Measurements from ENCODE around the gene SLC35C1.
A peak's percentile ranks its signal among the peaks of the same experiment; 100 is the strongest.
"Not testable (repeated sequence)": the region's sequence is repeated elsewhere in the genome, so short reads cannot be mapped to it uniquely, and the experiment has no call there.

Gene SLC35C1

DNA sequence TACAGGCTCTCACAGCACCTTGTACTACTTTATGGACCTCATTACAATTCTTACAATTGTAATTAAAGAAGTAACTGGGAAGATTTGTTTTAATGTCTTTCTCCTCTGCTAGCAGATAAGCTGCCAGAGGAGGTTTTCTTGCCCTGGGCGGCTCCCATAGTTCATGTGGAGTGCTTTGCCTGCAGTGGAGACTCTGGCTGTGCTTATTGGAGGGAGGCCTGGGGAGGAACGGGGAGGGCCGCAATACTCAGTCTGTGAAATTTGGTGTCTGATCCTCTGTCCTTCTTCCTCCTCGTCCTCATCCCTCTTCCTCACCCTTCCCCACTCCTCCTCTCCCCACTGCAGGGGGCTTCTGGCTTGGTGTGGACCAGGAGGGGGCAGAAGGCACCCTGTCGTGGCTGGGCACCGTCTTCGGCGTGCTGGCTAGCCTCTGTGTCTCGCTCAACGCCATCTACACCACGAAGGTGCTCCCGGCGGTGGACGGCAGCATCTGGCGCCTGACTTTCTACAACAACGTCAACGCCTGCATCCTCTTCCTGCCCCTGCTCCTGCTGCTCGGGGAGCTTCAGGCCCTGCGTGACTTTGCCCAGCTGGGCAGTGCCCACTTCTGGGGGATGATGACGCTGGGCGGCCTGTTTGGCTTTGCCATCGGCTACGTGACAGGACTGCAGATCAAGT lies 5.6 kb downstream of the SLC35C1 start:
- no peak for DNase-seq

DNA sequence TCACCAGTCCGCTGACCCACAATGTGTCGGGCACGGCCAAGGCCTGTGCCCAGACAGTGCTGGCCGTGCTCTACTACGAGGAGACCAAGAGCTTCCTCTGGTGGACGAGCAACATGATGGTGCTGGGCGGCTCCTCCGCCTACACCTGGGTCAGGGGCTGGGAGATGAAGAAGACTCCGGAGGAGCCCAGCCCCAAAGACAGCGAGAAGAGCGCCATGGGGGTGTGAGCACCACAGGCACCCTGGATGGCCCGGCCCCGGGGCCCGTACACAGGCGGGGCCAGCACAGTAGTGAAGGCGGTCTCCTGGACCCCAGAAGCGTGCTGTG lies 6.1 kb downstream of the SLC35C1 start:
- no peak for DNase-seq

DNA sequence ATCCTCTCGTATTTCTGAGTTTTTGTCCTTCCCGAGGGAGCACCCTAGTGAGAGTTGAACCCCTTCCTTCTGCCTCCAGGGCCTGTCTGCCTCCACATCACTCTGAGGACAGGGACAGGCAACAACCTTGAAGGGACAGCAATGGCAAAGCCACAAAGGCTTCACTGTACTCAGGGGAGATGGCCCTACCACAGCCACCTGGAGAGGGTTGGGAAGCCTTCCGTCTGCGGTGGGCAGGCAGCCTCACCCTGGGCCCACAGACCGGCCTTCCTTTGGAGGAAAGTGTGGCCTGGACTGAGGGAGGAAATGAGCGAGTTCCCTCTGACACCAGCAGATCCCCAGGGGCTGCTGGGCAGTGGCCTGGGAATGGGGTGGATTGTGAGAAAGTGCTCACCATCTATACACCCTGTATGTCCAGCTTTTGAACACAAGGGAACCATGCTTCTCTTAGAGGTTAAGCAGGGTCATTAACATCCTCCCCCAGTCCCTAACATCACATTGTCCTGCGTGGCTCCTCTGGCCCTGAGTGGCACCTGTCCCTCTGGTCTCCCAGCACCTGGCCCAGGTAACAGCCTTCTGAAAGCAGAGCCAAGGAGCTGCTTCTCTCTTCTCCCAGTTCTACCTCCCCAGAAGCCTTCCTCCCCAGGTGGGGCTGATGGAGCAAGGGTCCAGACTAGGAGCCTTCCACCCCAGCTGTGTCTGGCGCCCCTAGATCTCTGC lies 6.8 kb downstream of the SLC35C1 start:
- DNase-seq = no peak

DNA sequence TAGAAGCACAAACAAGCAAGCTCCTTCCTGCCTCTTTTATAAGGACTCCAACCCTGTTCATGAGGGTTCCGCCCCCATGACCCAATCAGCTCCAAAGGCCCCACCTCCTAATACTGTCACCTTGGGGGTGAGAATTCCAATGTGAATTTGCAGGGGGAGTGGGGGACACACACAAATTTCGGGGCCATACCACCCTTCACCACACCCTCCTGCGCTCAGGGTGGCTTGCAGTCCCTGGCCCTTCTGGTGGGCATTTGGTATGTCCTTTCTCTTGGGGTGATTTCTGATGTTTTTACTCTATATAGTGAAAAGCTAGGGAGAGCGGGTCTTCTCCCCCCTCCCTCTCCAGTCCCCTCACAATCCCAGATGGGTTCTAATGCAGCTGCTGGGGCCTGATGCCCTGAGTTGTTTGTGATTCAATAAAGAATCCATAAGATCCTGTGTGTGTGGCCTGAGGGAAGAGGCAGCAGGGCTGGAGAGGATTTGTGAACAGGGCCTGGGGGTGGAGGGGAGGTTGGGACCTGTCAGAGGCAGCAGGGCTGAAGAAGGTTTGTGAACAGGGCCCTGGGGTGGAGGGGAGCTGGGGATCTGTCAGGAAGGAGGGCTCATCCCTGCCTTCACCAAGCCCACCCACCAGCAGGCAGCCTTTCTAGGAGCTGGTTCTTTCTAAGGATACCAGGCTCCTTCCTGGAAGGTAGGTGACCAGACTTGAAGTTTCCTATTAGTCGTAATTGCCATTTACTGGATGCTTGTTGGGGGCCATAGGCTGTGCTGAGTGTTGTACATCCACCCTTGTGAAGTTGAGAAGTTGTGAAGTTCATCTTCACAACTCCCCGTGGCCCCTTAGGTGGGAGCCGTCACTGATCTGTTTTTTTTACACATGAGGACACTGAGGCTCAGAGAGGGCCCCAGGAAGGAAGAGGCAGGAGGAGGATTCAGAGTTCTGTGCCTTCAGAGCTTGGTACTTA lies 7.9 kb downstream of the SLC35C1 start:
- DNase-seq = no peak

DNA sequence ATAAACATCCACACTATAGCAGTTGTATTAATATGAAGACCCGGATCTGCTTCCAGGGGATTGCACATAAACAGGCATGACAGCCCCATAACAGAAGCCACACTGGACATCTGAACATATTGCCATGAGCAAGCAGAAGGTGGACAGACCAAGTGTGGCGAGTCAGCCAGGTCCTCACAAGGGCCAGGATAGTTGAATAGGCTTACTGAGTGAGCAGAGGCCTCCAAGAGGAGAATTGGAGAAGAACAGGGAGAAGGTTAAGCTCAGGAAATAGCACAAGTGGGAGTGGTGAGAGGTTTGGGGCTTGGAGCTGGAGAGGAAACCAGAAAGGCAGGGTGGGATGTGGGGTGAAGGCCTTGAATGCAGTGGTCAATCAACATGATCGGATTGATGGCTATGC lies 10.8 kb downstream of the SLC35C1 start:
- no peak for DNase-seq

DNA sequence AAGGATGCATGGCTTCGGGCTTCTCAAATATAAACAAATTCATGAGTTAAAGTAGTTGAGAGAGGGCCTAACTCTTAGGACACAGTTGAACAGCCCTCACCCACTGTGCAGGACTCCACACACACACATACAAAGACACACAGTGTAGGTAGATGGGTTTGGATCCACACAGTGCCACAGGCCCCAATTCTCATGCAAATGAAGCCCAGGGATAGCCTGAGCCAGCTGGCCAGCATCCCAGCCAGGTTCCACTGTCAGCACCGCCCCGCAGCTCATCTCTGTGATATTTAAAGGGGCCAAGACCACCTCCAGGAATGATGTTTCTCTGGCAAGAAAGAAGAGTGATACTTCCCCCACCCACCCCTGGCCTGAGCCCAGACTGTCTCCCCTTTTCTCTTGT lies 11.7 kb downstream of the SLC35C1 start:
- no peak for DNase-seq

DNA sequence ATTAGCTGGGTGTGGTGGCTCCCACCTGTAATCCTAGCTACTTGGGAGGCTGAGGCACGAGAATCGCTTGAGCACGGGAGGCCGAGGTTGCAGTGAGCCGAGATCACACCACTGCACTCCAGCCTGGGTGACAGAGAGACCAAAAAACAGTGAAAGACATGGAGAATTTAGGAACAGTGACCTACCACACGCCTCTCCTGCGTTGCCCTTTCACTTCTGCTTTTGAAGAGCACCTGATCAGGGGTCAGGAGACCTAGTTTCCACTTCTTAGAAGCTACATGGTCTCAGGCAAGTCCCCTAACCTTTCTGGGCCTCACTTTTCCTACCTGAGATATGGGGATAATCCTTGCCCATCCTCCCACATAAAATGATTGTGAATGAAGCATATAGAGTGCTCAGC lies 12.2 kb downstream of the SLC35C1 start:
- DNase-seq = no peak

DNA sequence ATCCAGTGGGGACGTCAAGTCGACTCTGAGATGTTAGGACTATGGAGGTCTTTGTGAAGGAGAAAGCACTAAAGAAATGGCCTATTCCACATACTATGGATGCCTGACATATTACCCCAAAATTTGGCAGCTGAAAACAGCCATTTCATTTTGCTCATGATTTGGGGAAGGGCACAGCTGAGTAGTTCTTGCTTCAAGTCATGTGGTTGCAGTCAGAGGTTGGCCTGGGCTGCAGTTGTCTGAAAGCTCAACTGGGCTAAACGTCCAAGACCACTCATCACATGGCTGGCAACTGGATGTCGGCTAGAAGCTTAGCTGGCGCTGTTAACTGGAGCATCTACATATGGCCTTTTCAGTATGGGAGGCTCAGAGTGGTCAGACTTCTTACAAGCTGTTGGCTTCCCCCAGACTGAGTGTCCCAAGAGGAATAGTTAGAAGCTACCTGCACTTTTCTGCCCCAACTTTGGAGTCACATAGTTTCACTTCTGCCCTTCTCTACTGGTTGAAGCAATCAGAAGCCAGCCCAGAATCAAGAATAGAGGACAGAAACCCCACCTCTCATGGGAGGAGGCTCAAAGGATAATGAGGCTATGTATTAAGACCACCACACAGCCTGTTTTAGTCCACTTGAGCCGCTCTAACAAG lies 14.1 kb downstream of the SLC35C1 start:
- no peak for DNase-seq

DNA sequence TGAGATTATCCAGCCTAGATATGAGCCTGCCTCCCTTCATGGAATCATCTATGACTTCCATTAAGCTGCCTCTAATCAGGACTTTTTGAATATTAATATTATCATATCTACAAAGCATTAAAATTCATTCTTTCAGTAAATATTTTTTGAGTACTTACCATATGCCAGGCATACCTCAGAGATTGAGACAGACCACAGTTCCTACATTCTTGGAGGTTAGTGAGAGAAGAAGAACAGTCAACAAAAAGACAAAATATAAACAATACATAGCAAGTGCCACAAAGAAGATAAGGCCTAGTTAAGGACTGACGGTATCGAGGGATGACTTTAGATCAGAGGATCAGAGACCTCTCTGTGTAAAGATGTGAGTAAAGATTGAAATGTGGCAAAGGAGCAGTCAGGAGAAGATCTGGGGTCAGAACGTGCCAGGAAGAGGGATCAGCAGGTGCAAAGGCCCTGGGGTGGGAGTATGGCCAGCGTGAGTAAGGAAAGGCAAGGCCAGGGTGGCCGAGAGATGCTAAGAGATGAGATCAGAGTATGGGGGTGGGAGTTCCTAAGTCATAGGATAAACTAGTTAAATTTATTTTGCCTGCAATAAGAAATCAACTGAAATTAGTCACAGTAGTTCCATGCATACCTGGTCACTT lies 15.4 kb downstream of the SLC35C1 start:
- DNase-seq = no peak

DNA sequence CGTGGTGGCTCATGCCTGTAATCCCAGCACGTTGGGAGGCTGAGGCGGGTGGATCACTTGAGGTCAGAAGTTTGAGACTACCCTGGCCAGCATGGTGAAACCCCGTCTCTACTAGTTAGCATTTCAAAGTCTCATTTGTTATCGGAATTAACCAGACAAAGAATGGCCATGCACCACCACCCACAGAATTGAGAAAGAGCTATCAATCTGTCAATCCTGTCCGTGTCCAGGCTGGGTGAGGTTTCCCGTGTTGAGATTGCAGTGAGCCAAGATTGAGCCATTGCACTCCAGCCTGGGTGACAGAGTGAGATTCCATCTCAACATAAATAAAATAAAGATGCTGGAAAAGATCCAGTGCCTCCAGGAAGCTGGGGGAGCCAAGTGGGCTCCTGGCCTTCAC lies 21.5 kb downstream of the SLC35C1 start:
- DNase-seq = not testable (repeated sequence)

DNA sequence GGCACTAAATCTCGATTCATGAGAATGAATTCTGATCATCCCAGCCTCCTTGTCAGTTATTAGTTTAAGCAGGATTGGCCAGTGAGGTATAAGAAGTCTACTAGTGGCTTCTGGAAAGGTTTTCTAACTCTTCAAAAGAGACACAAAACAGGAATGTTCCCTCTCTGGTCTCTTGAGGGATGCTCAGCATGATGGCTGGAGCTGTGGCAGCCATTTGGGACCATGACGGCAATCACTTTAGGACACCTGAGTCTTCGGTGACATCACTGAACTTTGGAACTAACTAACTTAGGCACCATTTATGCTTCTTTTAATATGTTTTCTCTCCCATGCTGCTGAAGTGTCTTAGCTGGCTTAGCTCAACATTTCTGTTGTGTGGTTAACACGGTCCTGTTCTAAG lies 22.2 kb downstream of the SLC35C1 start:
- no peak for DNase-seq

DNA sequence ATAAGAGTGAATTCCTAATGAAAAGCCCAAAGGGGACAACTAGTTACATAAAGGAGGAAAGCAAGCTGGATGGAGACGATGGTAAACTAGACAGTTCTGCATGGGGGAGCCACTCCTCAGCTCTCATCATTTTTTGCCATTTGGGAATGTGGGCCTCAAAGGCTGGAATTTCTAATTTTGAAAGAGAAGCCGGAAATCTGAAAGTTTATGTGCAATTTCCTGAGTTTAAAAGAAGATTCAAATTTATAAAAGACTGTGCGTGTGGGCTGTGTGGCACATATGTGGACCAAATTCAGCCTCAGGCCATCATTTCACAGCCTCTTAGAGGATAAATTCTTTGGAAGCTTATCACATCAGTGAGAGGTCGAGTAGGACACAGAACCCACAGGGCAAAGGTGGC lies 24.0 kb downstream of the SLC35C1 start:
- no peak for DNase-seq

DNA sequence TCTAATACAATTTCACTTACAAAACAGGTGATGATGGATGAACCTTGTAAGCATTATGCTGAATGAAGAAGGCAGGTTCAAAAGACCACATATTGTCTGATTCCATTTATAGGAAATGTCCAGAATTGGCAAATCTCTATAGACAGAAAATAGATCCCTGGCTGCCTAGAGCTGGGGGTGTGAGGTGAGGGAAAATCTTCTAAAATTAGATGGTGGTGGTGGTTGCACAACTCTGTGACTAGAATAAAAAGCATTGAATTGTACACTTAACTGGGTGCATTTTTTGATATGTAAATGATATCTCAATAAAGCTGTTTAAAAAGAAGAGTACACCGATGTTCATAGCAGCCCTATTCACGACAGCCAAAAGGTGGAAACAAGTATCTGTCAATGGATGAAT lies 25.6 kb downstream of the SLC35C1 start:
- no peak for DNase-seq

DNA sequence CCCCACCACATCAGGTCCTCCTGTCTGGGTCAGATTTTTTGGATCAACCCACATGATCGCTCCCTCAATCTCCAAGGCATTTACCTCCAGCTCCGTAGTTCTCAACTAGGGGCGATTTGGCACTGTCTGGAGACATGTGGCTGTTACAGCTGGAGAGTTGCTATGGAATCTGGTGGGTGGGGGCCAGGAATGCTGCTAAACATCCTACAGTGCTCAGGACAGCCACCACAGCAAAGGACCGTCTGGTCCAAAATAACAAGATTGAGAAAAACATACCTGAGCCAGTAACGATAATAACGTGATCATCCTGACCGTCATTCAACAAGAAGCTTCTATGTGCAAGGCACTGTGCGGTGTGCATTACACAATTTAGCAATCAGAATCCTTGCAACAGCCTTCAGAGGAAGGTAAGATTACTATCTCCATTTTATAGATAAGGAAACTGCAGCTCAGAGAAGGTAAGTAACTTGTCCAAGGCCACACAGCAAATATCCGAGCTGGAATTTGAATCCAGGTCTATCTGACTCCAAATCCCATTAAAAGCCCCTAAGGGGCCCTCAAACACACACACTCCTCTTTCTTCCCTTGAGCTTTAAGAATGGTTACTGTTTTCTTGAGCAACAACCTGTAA lies 28.0 kb downstream of the SLC35C1 start:
- DNase-seq = no peak

DNA sequence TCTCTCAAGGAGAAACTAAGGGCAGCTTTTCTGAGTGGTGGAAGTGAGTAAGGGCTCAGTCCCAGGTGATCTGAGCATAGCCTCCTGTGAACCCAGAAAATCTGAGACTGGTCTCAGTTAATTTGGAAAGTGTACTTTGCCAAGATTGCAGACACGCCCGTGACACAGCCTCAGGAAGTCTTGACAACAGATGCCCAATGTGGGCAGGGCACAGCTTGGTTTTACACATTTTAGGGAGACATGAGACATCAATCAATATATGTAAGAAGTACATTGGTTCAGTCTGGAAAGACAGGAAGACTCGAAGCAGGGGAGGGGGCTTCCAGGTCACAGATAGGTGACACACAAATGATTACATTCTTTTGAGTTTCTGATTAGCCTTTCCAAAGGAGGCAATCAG lies 28.8 kb downstream of the SLC35C1 start:
- DNase-seq = no peak

DNA sequence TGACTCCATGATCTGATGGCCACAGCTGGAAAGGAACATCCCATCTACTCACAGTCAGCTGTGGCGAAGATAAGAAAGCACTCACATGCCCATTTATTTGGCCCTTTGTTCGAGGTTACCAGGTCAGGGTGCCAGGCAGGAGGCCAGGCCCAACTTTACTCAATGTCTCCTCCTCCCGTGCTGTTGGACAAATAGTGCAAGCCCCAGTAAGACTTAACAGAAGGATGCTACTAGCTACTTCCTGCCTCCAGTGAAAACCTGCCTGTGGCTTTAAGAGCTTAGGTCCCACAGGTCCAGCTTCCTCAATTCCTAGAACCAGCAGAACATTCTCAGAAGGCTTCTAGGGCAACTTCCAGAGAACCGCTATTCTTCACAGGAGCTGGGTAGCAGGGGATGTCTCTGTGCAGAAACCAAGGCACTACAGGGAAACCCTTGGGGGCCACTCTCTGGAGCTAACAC lies 29.4 kb downstream of the SLC35C1 start:
- DNase-seq = no peak

DNA sequence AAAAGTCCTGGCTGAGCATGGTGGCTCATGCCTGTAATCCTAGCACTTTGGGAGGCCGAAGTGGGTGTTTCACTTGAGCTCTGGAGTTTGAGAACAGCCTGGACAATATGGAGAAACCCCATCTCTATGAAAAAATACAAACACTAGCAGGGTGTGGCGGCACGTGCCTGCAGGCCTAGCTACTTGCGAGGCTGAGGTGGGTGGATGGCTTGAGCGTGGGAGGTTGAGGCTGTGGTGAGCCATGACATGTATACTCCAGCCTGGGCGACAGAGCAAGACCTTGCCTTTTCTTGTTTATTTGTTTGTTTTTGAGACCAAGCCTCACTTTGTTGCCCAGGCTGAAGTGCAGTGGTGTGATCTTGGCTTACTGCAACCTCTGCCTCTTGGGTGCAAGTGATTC lies 34.3 kb downstream of the SLC35C1 start:
- no peak for DNase-seq

DNA sequence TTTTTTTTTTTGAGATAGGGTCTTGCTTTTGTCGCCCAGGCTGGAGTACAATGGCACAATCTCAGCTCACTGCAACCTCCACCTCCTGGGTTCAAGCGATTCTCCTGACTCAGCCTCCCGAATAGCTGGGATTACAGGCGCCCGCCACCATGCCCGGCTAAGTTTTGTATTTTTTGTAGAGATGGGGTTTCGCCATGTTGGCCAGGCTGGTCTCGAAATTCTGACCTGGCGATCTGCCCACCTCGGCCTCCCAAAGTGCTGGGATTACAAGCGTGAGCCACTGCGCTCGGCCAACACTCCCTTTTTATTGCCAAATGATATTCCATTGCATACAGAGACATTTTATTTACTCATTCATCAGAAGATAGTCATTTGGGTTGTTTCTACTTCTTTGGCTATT lies 35.3 kb downstream of the SLC35C1 start:
- DNase-seq = not testable (repeated sequence)

DNA sequence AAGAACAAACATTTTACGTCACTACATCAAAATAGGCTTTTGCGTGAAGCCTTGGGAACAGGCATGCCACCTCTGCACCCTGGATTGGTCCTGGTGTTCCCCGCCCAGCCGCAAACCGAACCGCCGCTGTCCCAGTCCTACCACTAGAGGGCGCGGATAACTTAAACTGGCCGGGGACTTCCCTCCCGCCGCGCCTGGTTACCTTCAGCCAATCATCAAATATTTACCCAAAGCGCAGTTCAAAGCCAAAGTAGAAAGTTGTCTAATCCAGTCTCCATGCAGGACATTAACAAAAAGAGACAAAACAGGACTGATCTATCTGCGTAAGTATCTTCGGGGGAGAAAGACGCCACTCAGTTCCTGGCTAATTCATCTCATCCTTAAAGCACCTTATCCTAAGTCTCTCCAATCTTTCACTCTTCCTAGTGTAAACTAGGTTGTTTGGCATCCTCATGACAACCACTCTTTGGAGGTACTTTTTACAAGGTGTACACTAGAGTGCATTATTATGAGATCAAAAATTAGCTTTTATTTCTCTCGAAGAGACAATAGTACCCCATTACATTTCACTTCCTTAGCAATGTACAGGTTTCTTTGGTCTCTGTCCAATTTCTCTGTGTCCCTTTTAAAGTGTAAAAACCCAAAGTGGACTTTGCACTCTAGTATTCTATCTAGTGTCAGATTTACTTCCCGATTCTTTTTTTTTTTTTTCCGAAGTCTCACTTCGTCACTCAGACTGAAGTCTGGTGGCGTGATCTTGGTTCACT lies 38.4 kb downstream of the SLC35C1 start:
- DNase-seq = peak in 55 of 56 donors; percentile 13 to 91 (median 67)
